Lung microvascular endothelial cell (primary cell): ENCODE data around the gene ABCA2. TPM values are rescaled to one million over a fixed set of nuclear protein-coding genes. Genes with fewer than 3 reads are reported as not detected.
"Not testable (repeated sequence)": the region's sequence is repeated elsewhere in the genome, so short reads cannot be mapped to it uniquely, and the experiment has no call there.

ENCODE experiments used
- DNase-seq, 2 donors: peaks; one replicate each; pipeline versions ENCODE4 v3.0.0 to v3.0.0-alpha.2; 2010; ENCODE audit warnings: low read depth in 2 of 2
- total RNA-seq: library from RNA; depleted of rRNA; stranded (reverse); fragments of >200 nt; gene quantifications from 2 replicates; pipeline ENCODE4 v1.2.1, GENCODE V29; 2014

The ABCA2 gene
- total RNA-seq, 1 donor from 2014 or later: 4.0 TPM

DNA sequence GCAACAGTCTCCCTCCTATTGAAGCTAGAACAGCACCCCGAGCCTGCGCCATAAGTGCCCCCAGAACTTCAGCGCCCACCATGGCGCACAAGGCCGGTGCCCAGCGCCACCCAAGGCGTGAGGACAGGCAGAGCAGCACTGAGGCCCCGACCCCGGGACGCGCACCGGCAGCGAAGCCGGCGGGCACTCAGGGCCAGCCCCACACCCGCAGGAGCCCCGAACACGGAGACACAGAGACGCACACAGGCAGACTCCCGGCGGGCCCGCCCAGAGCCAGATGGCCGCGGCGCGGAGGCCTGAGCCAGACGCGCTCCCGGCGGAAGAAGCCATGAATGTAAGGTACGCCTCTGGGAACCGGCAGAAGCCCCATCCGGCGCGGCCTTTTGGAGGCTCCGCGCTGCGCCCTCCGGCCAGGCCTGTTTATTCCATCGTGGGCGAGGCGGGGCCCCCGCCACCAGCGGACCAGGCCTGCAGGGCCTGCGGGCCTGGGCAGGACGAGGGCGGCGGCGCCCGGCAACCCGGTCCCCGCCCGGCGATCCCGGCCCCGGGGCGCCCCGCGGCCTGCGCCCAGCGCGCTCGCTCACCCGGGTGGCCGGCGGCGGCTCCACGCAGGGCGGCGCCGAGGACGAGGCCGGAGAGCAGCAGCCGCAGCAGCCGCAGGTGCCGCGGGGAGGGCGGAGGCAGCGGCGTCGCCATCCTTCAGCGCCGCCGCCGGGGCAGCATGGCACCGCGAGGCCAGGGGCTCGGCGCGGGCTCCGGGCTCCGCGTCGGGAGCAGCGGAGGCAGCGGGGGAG, 17.5 kb upstream of the ABCA2 start:
- peak; percentile 58 to 69 for DNase-seq

DNA sequence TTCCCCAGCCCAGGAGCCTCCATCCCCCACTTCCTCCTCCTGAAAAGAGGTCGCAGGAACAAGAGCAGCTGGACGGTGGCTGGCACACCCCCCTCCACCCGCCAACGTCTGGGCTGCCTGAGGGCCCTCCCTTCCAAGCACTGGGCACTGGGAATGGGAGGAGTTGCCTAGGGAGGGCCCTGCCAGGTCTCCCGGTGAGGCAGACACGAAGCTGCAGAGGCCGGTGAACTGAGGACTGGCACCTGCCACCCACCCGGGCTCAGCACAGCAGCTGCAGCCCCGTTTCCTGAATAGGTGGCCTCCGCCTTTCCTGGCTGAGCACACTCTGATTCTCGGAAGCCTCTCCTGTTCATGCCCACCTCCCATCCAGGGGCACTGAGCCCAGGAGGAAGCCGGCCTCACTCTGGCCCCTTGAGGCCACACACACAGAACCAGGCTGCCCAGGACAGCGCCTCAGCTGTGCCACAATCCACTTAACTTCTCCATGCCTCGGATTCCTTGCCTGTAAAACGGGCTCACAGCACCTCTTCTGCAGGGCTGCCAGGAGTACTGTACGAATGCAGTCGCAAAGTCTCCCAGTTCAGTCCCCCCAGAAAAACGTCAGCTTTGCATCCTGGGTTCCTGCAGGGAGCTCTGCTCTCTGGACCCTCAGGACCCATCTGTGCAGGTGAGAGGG, 16.6 kb upstream of the ABCA2 start:
- DNase-seq: peak in 1 of 2 donors; percentile 36

- no peak for DNase-seq
Observed at GRCh38 chr9:137044037-137044436, 16.0 kb upstream of the ABCA2 start.

GRCh38 chr9:137042751-137043727, 15.0 kb upstream of the ABCA2 start:
- DNase-seq: peak; percentile 34 to 41

- DNase-seq: peak; percentile 32 to 39
Observed at GRCh38 chr9:137041124-137041523, 13.1 kb upstream of the ABCA2 start.

GRCh38 chr9:137040568-137040967, 12.5 kb upstream of the ABCA2 start:
- DNase-seq: no peak

DNA sequence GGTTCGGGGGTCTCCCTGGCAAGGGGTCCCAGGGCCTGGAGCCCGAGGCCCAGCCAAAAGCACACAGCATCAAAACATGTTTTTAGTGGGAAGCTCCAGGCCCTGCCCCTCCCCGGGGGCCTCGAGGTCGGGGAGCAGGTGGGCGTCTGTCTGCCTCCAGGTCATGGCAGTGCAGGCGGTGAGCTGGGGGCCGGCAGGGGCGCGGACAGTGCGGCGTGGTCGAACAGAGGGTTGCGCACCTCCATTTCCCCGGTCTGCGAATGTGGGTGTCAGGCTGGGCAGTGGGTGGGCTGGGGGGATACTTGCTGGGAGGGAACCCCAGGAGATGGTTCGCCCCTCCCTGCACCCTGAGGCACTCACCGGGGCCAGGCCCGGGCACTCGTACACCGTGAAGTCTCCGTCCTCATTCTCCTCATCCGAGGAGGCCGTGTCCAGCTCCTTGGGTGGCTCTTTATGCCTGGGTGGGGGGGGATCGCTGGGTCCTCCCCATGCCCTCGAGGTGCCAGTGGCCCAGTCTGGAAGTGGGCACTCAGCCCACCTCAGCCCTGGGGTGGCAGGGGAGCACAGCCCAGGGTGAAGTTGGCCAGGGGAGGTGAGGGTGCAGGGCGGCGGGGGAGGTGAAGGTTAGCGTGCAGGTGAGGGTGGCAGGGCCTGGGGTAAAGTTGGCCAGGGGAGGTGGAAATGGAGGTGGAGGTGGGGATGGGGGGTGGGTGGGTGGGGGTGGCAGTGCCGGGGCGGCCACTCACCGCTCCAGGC, 11.8 kb upstream of the ABCA2 start:
- DNase-seq: no peak

- no peak for DNase-seq
Observed at GRCh38 chr9:137038916-137039315, 10.9 kb upstream of the ABCA2 start.

- no peak for DNase-seq
Observed at GRCh38 chr9:137037483-137037882, 9.4 kb upstream of the ABCA2 start.

- no peak for DNase-seq
Observed at GRCh38 chr9:137037035-137037434, 9.0 kb upstream of the ABCA2 start.

DNA sequence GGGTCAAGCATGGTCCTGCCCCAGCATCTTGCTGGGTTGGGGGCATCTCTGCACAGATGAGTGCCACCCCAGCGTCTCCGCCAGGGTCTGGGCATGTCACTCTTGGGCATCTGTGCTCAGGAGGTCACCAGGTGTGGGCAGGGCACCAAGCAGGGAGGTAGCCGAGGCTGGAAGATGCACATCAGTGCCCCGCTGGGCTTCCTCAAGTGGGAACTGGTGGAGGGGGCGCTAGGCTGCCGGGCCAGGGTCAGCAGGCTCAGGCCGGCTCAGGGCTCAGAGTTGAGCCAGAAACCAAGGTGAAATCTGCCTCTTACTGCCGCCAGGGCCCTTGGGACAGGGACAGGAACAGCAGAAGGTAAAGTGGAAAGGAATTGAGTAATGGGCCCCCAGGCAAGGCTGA, 7.9 kb upstream of the ABCA2 start:
- DNase-seq: no peak

DNA sequence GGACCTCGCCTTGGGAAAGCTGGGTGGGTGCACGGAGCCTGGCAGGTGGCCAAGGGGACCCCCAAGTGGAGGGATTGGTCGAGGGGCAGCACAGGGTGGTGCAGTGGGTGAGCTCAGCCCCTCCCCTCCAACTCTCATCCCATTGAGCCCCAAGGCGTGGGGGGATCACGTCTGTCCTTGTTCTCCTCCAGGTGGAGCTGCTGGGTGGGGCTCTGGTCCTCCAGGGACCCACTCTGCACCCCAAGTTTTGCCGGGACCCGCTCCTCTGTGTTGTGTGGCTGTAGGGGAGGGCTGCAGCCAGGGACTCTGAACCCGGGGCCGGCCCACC, 7.4 kb upstream of the ABCA2 start:
- no peak for DNase-seq

DNA sequence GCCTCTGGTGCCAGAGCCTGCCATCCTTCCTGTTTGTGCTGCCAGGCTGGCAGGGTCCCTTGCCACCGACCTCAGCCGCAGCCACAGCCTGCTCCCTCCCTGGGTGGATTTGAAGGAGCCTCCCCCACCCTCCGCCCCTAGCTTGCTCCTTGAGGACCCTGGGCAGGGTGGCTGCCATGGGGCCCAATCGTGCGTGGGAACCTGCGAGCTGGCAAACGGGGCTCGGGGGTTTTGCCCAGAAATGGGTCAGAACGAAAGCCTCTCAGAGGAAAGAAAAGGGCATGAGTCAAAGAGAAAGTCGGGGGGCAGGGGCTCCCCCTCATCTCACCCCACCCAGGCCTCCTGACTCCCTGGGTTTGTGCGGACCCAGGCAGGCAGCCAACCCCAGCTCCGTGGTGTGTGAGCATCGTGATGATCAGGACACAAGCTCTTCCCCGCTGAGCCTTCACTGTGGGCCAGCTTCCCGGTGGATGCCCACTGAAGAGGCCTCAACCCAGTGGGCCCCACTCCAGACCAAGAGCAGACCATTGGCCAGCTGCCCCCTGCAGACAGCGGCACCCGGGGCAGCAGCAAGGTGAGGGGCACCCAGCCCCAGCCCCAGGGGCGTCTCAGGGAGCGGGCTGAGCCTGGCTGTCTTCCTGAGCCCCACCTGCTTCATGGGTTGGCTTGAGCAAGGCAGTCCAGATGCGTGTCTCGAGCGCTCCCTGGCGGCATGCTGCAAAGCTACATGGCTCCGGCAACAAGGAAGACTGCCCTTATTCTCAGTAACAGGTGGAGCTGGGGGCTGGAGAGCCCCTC, 6.9 kb upstream of the ABCA2 start:
- DNase-seq: peak; percentile 85 to 92

DNA sequence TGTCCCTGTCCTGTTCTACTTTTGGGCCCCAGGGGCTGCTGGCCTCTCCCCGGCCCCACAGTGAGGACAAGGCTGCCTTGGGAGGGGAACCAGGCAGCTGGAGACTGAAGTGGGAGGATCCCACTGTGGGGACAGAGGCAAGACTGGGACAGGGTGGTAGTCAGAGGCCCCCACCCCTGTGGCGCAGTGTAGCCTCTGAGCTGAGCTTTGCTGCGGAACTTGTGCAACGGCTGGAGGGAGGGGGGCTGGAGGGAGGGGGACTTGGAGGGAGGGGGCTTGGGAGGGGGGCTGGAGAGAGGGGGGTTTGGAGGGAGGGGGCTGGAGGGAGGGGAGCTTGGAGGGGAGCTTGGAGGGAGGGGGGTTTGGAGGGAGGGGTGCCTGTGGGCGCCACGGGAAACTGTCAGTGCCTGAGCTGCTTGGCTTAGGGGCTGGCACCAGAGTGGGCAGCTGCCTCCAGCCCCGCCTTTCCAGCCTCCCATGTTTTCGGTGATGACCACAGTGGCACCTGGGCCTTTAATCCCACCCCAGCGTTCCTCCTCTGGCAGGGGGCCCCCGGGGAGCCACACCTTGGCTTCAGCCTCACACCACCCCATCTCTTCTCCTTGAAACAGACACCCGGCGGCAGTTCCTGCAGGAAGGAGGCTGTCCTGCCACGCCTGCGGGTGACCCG, 6.1 kb upstream of the ABCA2 start:
- no peak for DNase-seq

GRCh38 chr9:137033481-137033880, 5.4 kb upstream of the ABCA2 start:
- not testable (repeated sequence) for DNase-seq

- no peak for DNase-seq
Observed at GRCh38 chr9:137032858-137033257, 4.8 kb upstream of the ABCA2 start.

DNA sequence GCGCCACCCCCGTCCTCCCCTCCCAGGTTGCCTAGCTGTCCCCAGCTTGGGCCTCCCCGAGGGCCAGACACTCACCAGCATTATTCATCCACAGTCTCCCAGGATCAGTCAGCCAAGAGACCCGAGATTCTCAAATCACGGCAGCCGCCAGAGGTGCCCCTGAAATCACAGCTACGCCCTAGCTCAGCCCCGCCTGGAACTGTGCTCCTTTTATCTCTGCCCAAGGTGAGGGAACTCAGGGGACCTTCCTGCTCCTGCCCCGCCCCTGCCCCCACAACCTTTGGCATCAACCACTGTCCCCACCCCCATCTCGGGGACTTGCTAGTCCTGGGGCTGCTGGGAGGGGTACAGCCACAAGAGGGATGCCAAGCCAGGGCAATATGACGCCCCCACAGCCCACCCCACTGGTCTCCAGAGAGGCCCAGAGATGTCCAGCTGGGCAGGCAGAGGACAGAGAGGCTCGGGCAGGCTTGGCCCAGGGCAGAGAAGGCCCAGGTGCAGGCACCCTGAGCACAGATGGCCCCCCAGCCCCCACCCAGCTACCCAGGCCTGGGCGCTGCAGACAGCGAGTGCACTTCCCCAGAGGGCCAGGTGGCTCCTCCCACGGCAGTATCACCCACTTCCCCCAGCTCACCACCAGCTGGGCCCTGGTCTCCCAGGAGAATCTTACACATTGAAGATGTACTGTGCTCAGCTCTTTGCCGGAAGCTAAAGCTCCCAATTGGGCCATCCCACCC, 4.0 kb upstream of the ABCA2 start, which contains the start of gene FUT7:
Gene FUT7 (minus strand): TSS at position 185 of the 737 bp plus-strand sequence. CDS start 97 bp downstream, at position 88.
- no peak for DNase-seq

- no peak for DNase-seq
Observed at GRCh38 chr9:137030538-137031527, 2.8 kb upstream of the ABCA2 start.
